Smooth muscle cell (in vitro differentiated cells): ENCODE measurements around the gene SPATA17. TPM values are rescaled to one million over a fixed set of nuclear protein-coding genes. Genes with fewer than 3 reads are reported as not detected.

Source experiments
- DNase-seq: peaks from one replicate; lab custom pipeline; 2025; ENCODE audit not compliant: unreplicated experiment; lab: John Stamatoyannopoulos, UW
- H2AFZ ChIP-seq: fragments of 200-600 bp; sonication (generic); 2 replicates; pipeline ENCODE4 v1.6.0; 2016; ENCODE audit warnings: antibody characterized with exemption, low read depth, mild to moderate bottlenecking
- H3F3A ChIP-seq: fragments of 200-600 bp; sonication (generic); 2 replicates; pipeline ENCODE4 v1.6.0; 2017; ENCODE audit warnings: antibody characterized with exemption, low read depth
- H3K27ac ChIP-seq: fragments of 200-600 bp; sonication (generic); 2 replicates; pipeline ENCODE4 v1.5.1; 2016; ENCODE audit warnings: low read depth, mild to moderate bottlenecking
- H3K27me3 ChIP-seq: fragments of 200-600 bp; sonication (generic); 2 replicates; pipeline ENCODE4 v1.6.1; 2016; ENCODE audit warnings: low read depth, mild to moderate bottlenecking
- H3K36me3 ChIP-seq: fragments of 200-600 bp; sonication (generic); 2 replicates; pipeline ENCODE4 v1.5.1; 2016; ENCODE audit warnings: low read depth
- H3K4me1 ChIP-seq: fragments of 200-600 bp; sonication (generic); 2 replicates; pipeline ENCODE4 v1.5.1; 2016; ENCODE audit warnings: low read depth
- H3K4me2 ChIP-seq: fragments of 200-600 bp; sonication (generic); 2 replicates; pipeline ENCODE4 v1.6.0; 2016; ENCODE audit warnings: mild to moderate bottlenecking
- H3K4me3 ChIP-seq: fragments of 200-600 bp; sonication (generic); 2 replicates; pipeline ENCODE4 v1.5.1; 2016; ENCODE audit warnings: mild to moderate bottlenecking
- H3K79me2 ChIP-seq: fragments of 200-600 bp; sonication (generic); 2 replicates; pipeline ENCODE4 v1.6.0; 2016; ENCODE audit warnings: low read depth, mild to moderate bottlenecking
- H3K9ac ChIP-seq: fragments of 200-600 bp; sonication (generic); 2 replicates; pipeline ENCODE4 v1.6.0; 2016; ENCODE audit warnings: low read depth
- H3K9me3 ChIP-seq: fragments of 200-600 bp; sonication (generic); replicated peaks from 2 replicates; pipeline ENCODE4 v1.5.1; 2016; ENCODE audit warnings: low read depth
- H4K20me1 ChIP-seq: fragments of 200-600 bp; sonication (generic); 2 replicates; pipeline ENCODE4 v1.6.0; 2016; ENCODE audit warnings: low read depth
- CTCF ChIP-seq: fragments of 200-600 bp; sonication (generic); IDR thresholded peaks from 2 replicates; pipeline ENCODE4 v1.5.1; 2017; ENCODE audit warnings: borderline replicate concordance, mild to moderate bottlenecking, antibody characterized with exemption; ENCODE audit not compliant: insufficient read depth, poor library complexity, severe bottlenecking
- WGBS: methylation state at CpG from one replicate; pipeline ENCODE4 v1.1.7; 2016; ENCODE audit warnings: low lambda C conversion rate; 5-methylcytosine and 5-hydroxymethylcytosine counted together
- polyA plus RNA-seq: library from polyadenylated mRNA; unstranded; fragments of >200 nt; fragmentation: Nextera tagmentation; extraction: Ambion mirVana; gene quantifications from 2 replicates; pipeline ENCODE4 v1.2.1, GENCODE V29; 2016
- total RNA-seq: library from RNA; depleted of rRNA; stranded (reverse); fragments of >200 nt; gene quantifications from 2 replicates; pipeline ENCODE4 v1.2.3, GENCODE V29; 2014

Gene SPATA17
- total and polyA plus RNA-seq, 2 experiments from 2014 or later: 0.13 to 1.6 TPM

- no peaks in the 10 kb centered on the region for H3K27me3 ChIP-seq
- no peaks in the 10 kb centered on the region for H3F3A ChIP-seq
- no peaks in the 10 kb centered on the region for H3K79me2 ChIP-seq
- H3K4me1 ChIP-seq: no peaks in the 10 kb centered on the region
- H3K4me2 ChIP-seq: no peak overlapping the region
- no peak overlapping the region for H3K27ac ChIP-seq
- 89% methylated on average over 2 of the region's 2 CpGs for WGBS
- H3K9me3 ChIP-seq: no peaks in the 10 kb centered on the region
- H3K36me3 ChIP-seq: no peaks in the 10 kb centered on the region
- H3K9ac ChIP-seq: no peak overlapping the region
- DNase-seq: no peak
- peaks cover 9% of the 10 kb centered on the region for H4K20me1 ChIP-seq
- no peak overlapping the region for H3K4me3 ChIP-seq
- H2AFZ ChIP-seq: no peak overlapping the region
- TF ChIP-seq CTCF: no peak
These were observed 40.5 kb upstream of the SPATA17 start for GRCh38 chr1:217590598-217590997.

GRCh38 chr1:217599154-217599553 lies 32.0 kb upstream of the SPATA17 start:
- H2AFZ ChIP-seq: no peak overlapping the region
- no peaks in the 10 kb centered on the region for H3K79me2 ChIP-seq
- no peak for TF ChIP-seq CTCF
- no peak overlapping the region for H3K4me2 ChIP-seq
- DNase-seq: no peak
- H3K9ac ChIP-seq: no peak overlapping the region
- H3F3A ChIP-seq: no peaks in the 10 kb centered on the region
- whole genome bisulfite sequencing: 79% methylated on average over 2 of the region's 2 CpGs
- no peaks in the 10 kb centered on the region for H3K9me3 ChIP-seq
- H3K4me3 ChIP-seq: no peak overlapping the region
- peaks cover 4% of the 10 kb centered on the region for H3K36me3 ChIP-seq
- no peak overlapping the region for H3K27ac ChIP-seq
- H3K27me3 ChIP-seq: no peaks in the 10 kb centered on the region
- peaks cover 9% of the 10 kb centered on the region for H4K20me1 ChIP-seq
- H3K4me1 ChIP-seq: no peaks in the 10 kb centered on the region

- no peaks in the 10 kb centered on the region for H3F3A ChIP-seq
- H3K36me3 ChIP-seq: peaks cover 8% of the 10 kb centered on the region
- H4K20me1 ChIP-seq: peaks cover 5% of the 10 kb centered on the region
- no peaks in the 10 kb centered on the region for H3K27me3 ChIP-seq
- H3K4me2 ChIP-seq: no peak overlapping the region
- no peaks in the 10 kb centered on the region for H3K9me3 ChIP-seq
- no peak overlapping the region for H3K27ac ChIP-seq
- H2AFZ ChIP-seq: no peak overlapping the region
- H3K4me3 ChIP-seq: no peak overlapping the region
- DNase-seq: no peak
- no peak for TF ChIP-seq CTCF
- no peak overlapping the region for H3K9ac ChIP-seq
- H3K4me1 ChIP-seq: no peaks in the 10 kb centered on the region
- H3K79me2 ChIP-seq: no peaks in the 10 kb centered on the region
These were observed 28.8 kb upstream of the SPATA17 start for GRCh38 chr1:217602380-217602779.

- DNase-seq: no peak
- Histone ChIP-seq H2AFZ (no peak overlapping the region), H3K27ac (no peak overlapping the region), H3K4me1 (no peaks in the 10 kb centered on the region), H3K79me2 (no peaks in the 10 kb centered on the region), H3K4me2 (no peak overlapping the region), H4K20me1 (peaks cover 5% of the 10 kb centered on the region), H3K9ac (no peak overlapping the region), H3K4me3 (no peak overlapping the region), H3K9me3 (no peaks in the 10 kb centered on the region), H3K36me3 (peaks cover 12% of the 10 kb centered on the region), H3K27me3 (no peaks in the 10 kb centered on the region), H3F3A (no peaks in the 10 kb centered on the region)
- TF ChIP-seq CTCF: no peak
- WGBS: 96% methylated on average over 1 of the region's 1 CpG
These were observed 25.8 kb upstream of the SPATA17 start for GRCh38 chr1:217605390-217605789.
